Transverse colon (tissue), 4 donors: Measurements from ENCODE around the gene SMG1.
"Not testable (repeated sequence)": the region's sequence is repeated elsewhere in the genome, so short reads cannot be mapped to it uniquely, and the experiment has no call there.

Experiments
- CTCF ChIP-seq, 5 experiments: fragments of 200-600 bp in 3 of 5; fragments of 450-650 bp in 2 of 5; sonication (generic) in 3 of 5; IDR thresholded peaks; 1 replicate in 2 of 5; 2 replicates in 3 of 5; pipeline ENCODE4 v1.5.1; 2016 to 2017; ENCODE audit warnings: antibody characterized with exemption in 5 of 5, inconsistent platforms in 3 of 5, mild to moderate bottlenecking in 2 of 5, moderate library complexity in 1 of 5
- POLR2AphosphoS5 ChIP-seq, 3 donors: sonication (generic); formaldehyde crosslinking; IDR thresholded peaks; one replicate each; pipeline ENCODE4 v1.6.1; 2016; ENCODE audit warnings: antibody characterized with exemption in 3 of 3

GRCh38 chr16:18908716-18909115 is 17.5 kb downstream of the SMG1 start:
- TF ChIP-seq CTCF, POLR2AphosphoS5 (IDR thresholded peaks at IDR 0.05): not testable (repeated sequence)
